ENCODE data around the gene ARHGEF17. TPM values are rescaled to one million over a fixed set of nuclear protein-coding genes. Genes with fewer than 3 reads are reported as not detected.

The ARHGEF17 gene
- total RNA-seq, 1 donor from 2014 or later: 19.9 TPM

DNA sequence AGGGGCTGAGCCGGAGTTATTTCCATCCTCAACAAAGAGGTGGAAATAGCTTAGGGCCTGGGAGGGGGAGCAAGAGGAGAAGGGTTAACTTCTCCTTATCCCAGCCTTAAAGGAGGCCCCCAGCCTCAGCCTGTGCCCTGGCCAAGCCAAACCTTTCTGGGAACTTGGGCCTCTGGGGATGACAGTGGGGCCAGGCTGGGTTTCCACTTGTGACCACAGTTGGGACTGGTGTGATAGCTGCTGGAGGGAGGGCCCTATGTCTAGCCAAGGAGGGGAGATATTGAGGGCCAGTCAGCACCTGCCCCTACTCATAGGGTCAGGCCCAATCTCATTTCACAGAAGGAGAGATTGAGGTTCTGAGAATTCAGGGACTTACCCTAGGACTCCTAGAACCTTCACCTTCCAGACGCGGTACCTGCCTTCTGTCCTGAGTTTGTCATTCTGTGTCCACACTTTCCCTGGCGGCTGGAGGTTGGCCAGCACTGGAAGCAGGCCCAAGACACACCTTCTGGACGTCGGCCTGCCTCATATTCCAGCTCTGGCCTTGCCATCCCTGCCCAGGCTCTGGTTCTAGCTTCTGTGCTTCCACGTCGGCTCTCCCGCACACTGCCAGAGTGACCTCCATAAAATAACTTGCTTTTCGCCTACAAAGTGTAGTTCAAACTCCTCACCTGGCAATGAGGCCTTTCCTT is 71.3 kb downstream of the ARHGEF17 start:
- H3K9ac ChIP-seq: no peak overlapping the region
- Mint-ChIP-seq H3K36me3 (no peaks in the 10 kb centered on the region), H3K9me3 (no peaks in the 10 kb centered on the region), H3K4me3 (peak overlapping the region; percentile 69), H3K4me1 (peaks cover 40% of the 10 kb centered on the region), H3K27me3 (ENCODE audit: insufficient read depth, low read depth) (peaks cover 10% of the 10 kb centered on the region), H3K27ac (peak overlapping the region; percentile 57)
- peaks cover 5% of the 10 kb centered on the region for H3K27me3 ChIP-seq
- peaks cover 24% of the 10 kb centered on the region for H3K4me1 ChIP-seq
- no peak overlapping the region for H2AFZ ChIP-seq (replicated peaks)
- H3K36me3 ChIP-seq: no peaks in the 10 kb centered on the region
- TF ChIP-seq EZH2 (IDR thresholded peaks at IDR 0.05) (no peak), EZH2phosphoT487 (IDR thresholded peaks at IDR 0.05) (no peak), CTCF (IDR thresholded peaks at IDR 0.05) (no peak)
- no peak overlapping the region for H3K4me2 ChIP-seq
- DNase-seq (ENCODE audit: low spot score): no peak
- H3K27ac ChIP-seq: no peak overlapping the region
- H3K4me3 ChIP-seq: no peak overlapping the region
- H3F3A ChIP-seq (ENCODE audit: low read depth): no peaks in the 10 kb centered on the region
- peaks cover 48% of the 10 kb centered on the region for H3K79me2 ChIP-seq (ENCODE audit: low read depth)
- H4K20me1 ChIP-seq (ENCODE audit: low read depth): peaks cover 67% of the 10 kb centered on the region
- H3K9me3 ChIP-seq (ENCODE audit: low read depth): no peaks in the 10 kb centered on the region

- Mint-ChIP-seq H3K36me3 (no peaks in the 10 kb centered on the region), H3K4me1 (peaks cover 45% of the 10 kb centered on the region), H3K27me3 (ENCODE audit: insufficient read depth, low read depth) (peaks cover 10% of the 10 kb centered on the region), H3K4me3 (no peak overlapping the region), H3K27ac (no peak overlapping the region), H3K9me3 (no peaks in the 10 kb centered on the region)
- Histone ChIP-seq H3F3A (ENCODE audit: low read depth) (no peaks in the 10 kb centered on the region), H3K27ac (no peak overlapping the region), H3K36me3 (no peaks in the 10 kb centered on the region), H3K4me2 (no peak overlapping the region), H3K79me2 (ENCODE audit: low read depth) (peaks cover 56% of the 10 kb centered on the region), H4K20me1 (ENCODE audit: low read depth) (peaks cover 76% of the 10 kb centered on the region), H3K4me1 (peaks cover 24% of the 10 kb centered on the region), H3K9ac (no peak overlapping the region), H3K4me3 (no peak overlapping the region), H3K27me3 (peaks cover 5% of the 10 kb centered on the region), H3K9me3 (ENCODE audit: low read depth) (no peaks in the 10 kb centered on the region), H2AFZ (replicated peaks) (no peak overlapping the region)
- no peak for DNase-seq (ENCODE audit: low spot score)
- TF ChIP-seq CTCF (IDR thresholded peaks at IDR 0.05): no peak
- TF ChIP-seq EZH2 (IDR thresholded peaks at IDR 0.05): no peak
- no peak for TF ChIP-seq EZH2phosphoT487 (IDR thresholded peaks at IDR 0.05)
These were observed 72.3 kb downstream of the ARHGEF17 start for GRCh38 chr11:73380331-73380730.

DNA sequence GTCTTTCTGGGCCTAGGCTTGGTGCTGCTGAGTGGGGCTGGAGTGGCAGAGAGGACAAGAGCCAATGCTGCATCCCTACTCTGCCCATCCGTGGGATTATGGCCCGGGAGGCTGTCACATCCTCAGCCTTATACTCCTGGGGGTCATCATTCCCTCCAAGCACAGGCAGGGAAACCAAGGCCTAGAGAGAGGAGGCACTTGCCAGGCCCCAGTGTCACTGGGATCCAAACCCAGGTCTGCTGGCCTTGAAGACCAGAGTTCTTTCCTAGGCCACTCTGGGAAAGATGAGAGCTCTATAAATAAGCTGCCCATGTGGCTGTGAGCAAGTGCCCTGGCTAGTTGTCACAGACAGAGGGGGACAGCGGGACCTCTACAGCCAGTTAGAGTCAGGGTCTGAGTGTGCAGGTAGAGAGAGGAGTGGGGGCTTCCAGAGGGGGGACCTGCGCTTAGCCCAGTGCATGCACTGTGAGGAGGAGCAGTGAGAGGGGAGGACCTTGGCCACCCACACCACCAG is 72.9 kb downstream of the ARHGEF17 start:
- Histone ChIP-seq H3K9me3 (ENCODE audit: low read depth) (no peaks in the 10 kb centered on the region), H4K20me1 (ENCODE audit: low read depth) (peaks cover 82% of the 10 kb centered on the region), H2AFZ (replicated peaks) (no peak overlapping the region), H3K4me2 (no peak overlapping the region), H3K9ac (no peak overlapping the region), H3K4me3 (no peak overlapping the region), H3F3A (ENCODE audit: low read depth) (no peaks in the 10 kb centered on the region), H3K36me3 (no peaks in the 10 kb centered on the region), H3K27me3 (peaks cover 5% of the 10 kb centered on the region), H3K79me2 (ENCODE audit: low read depth) (peaks cover 60% of the 10 kb centered on the region), H3K27ac (no peak overlapping the region), H3K4me1 (peaks cover 20% of the 10 kb centered on the region)
- peak; percentile 17 for DNase-seq (ENCODE audit: low spot score)
- Mint-ChIP-seq H3K4me3 (no peak overlapping the region), H3K27ac (no peak overlapping the region), H3K9me3 (no peaks in the 10 kb centered on the region), H3K27me3 (ENCODE audit: insufficient read depth, low read depth) (peaks cover 10% of the 10 kb centered on the region), H3K4me1 (peaks cover 45% of the 10 kb centered on the region), H3K36me3 (no peaks in the 10 kb centered on the region)
- TF ChIP-seq CTCF (IDR thresholded peaks at IDR 0.05) (no peak), EZH2 (IDR thresholded peaks at IDR 0.05) (no peak), EZH2phosphoT487 (IDR thresholded peaks at IDR 0.05) (no peak)

Measured in neural progenitor cell (in vitro differentiated cells).